SK-N-MC (cell line): Measurements from ENCODE around the gene SNRNP48.

Source experiments
- DNase-seq: peaks from one replicate; pipeline ENCODE4 v3.0.0-alpha.2; 2011; ENCODE audit warnings: low read depth, low spot score
- H3K27ac ChIP-seq: fragments of 200-600 bp; sonication (generic); 2 replicates; pipeline ENCODE4 v1.5.1; 2016; ENCODE audit warnings: mixed run types
- H3K36me3 ChIP-seq: fragments of 200-600 bp; sonication (generic); 2 replicates; pipeline ENCODE4 v1.6.1; 2017; ENCODE audit warnings: antibody characterized with exemption, low read length, mixed read lengths; ENCODE audit not compliant: insufficient read depth
- H3K4me3 ChIP-seq: fragments of 200-600 bp; sonication (generic); 2 replicates; pipeline ENCODE4 v1.5.1; 2016
- H3K9ac ChIP-seq: fragments of 200-600 bp; sonication (generic); 2 replicates; pipeline ENCODE4 v1.8.0; 2017; ENCODE audit warnings: mixed run types, mixed read lengths; ENCODE audit not compliant: insufficient read length
- H3K9me3 ChIP-seq: fragments of 200-600 bp; sonication (generic); 2 replicates; pipeline ENCODE4 v1.6.1; 2017; ENCODE audit warnings: low read depth, mild to moderate bottlenecking, antibody characterized with exemption, low read length, moderate library complexity, mixed read lengths
- EZH2 ChIP-seq: fragments of 200-600 bp; sonication (generic); IDR thresholded peaks from one replicate; pipeline ENCODE4 v1.6.1; 2017; ENCODE audit warnings: antibody characterized with exemption
- FOXP2 ChIP-seq: optimal IDR thresholded peaks from 2 replicates; pipeline ENCODE3; 2011; ENCODE audit warnings: mild to moderate bottlenecking, moderate library complexity; ENCODE audit not compliant: insufficient read depth; ENCODE audit errors: extremely low read length, control extremely low read depth
- POLR2AphosphoS5 ChIP-seq: IDR thresholded peaks from 2 replicates; pipeline ENCODE4 v1.6.1; 2012; ENCODE audit warnings: mild to moderate bottlenecking, low read depth, low read length, borderline replicate concordance

Gene SNRNP48

DNA sequence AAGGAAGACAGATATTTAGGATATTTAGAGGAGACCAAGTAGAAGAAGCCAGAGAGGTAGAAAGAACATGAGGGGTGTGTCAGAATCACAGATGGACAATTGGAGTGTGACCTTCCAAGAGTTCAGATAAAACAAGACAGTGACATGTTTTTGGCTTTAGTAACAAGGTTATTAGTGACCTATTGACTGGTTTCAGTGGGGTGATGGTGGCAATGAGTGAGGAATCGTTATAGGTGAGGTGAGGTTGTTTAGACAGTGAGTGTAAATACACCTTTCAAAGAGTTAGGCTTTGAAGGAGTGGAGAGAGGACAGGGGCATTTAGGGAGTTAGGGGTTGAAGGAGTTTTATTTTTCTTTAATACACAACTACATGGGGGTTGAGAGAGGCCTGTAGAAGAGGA, 3.2 kb downstream of the SNRNP48 start:
- no peak overlapping the region for H3K27ac ChIP-seq
- H3K9ac ChIP-seq = no peak overlapping the region
- peaks cover 50% of the 10 kb centered on the region for H3K36me3 ChIP-seq
- TF ChIP-seq FOXP2 (no peak), POLR2AphosphoS5 (no peak), EZH2 (no peak)
- no peak overlapping the region for H3K4me3 ChIP-seq
- DNase-seq = no peak
- no peaks in the 10 kb centered on the region for H3K9me3 ChIP-seq

DNA sequence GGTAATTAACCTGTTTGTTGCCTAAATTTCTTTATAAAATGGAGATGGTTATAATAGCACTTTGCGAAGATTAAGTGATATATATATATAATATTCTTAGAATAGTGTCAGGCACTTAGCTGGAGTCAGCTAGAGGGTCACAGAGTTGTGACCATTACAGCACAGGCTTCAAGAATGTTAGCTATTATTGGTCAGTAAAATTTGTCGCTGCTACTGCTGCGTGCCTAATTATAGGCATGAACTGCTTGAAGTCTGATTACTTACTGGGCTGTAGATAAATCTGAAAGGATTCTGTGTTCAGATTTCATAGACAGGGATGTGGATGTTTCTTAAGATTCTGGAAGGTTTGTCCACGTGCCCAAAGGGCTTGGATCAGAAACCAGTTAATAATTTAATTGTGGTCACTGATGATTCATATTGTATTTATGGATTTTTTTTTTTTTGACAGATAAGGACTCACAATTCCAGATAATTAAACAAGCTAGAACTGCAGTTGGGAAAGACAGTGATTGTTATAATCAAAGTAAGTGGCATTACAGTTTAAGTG, 4.7 kb downstream of the SNRNP48 start:
- Histone ChIP-seq H3K36me3 (peaks cover 64% of the 10 kb centered on the region), H3K9ac (no peak overlapping the region), H3K9me3 (no peaks in the 10 kb centered on the region), H3K27ac (no peak overlapping the region), H3K4me3 (no peak overlapping the region)
- no peak for TF ChIP-seq POLR2AphosphoS5
- no peak for TF ChIP-seq EZH2
- no peak for TF ChIP-seq FOXP2
- DNase-seq = no peak

DNA sequence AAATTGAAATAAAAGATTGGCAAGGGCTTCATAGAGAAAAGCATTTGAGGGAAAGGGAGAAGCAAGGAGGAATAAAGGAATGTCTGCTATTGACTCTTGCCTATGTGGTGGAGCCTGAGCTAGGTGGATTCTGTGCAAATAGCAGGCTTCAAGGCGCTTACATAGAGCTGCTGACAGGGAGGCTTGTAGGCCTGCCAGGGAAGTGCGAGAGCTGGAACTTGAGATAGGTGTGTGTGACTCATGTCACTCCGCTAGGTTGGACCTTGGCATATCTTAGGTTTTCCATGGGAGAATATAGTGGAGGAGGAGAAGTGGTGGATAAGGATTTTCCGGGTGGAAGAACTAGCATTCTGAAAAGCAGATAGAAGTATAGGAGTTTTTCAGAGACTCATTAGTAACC, 14.0 kb downstream of the SNRNP48 start:
- Histone ChIP-seq H3K9ac (no peak overlapping the region), H3K27ac (no peak overlapping the region), H3K36me3 (peaks cover 98% of the 10 kb centered on the region), H3K9me3 (no peaks in the 10 kb centered on the region), H3K4me3 (no peak overlapping the region)
- DNase-seq = no peak
- TF ChIP-seq FOXP2 (no peak), POLR2AphosphoS5 (no peak), EZH2 (no peak)

DNA sequence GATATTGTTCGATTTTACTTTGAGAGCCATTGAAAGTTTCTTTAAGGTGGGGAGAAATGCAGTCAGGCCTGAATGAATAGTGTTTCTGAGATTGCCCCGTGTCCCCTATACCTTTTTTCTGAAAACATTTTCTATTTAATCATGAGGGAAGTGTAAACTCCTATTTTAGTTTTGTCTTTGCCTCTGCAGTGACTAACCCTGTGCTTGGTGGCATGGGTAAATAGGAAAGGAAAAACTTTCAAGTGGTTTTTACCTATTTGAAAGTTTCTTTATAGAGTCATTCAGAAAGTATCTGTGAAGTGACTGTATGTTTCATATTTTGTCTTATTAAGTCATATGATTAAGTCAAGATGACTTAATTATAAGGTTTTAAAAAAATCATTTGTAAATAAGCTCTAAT, 14.5 kb downstream of the SNRNP48 start:
- Histone ChIP-seq H3K9me3 (no peaks in the 10 kb centered on the region), H3K4me3 (no peak overlapping the region), H3K27ac (no peak overlapping the region), H3K9ac (no peak overlapping the region), H3K36me3 (peaks cover 98% of the 10 kb centered on the region)
- DNase-seq = no peak
- TF ChIP-seq POLR2AphosphoS5 (no peak), EZH2 (no peak), FOXP2 (no peak)

DNA sequence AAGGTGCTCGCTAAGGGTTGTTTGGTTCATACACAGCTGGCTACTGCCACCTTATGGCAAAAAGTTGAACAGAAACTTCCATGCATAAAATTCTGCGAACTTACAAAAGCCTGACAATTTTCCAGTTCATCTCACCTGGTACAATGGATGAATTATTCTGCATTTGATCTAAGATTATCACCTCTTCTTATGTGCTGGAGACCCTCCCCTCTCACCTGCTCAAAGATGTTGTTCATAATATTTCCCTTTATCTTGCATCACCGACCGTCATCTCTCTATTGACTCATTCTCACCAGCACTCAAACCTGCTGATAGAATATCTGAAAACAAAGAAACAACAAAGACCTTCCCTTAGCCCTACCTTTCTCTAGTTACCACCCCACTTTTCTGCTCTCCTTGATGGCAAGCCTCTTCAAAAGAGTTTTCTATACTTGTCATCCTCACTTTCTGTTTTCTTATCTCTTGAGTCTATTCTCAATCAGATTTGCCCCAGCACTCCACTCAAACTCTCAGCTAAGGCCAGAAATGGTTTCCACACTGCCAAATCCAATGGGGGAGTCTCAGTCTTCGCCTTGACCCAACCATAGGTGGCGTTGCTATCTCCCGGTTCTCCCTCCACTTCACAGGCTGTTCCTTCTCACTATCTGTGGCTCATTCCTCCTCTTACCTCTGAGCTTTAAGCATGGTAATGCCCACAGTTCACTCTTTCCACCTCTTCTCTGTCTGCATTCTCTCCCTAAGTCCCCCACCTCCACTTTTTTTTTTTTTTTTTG, 25.8 kb downstream of the SNRNP48 start:
- peak overlapping the region; percentile 37; the same call in 1 of the 2 replicates for H3K27ac ChIP-seq
- H3K36me3 ChIP-seq = peaks cover 16% of the 10 kb centered on the region
- DNase-seq = peak; percentile 66
- TF ChIP-seq POLR2AphosphoS5 (0 out of 2 replicates have a peak, but pooled peaks have one; percentile 7), EZH2 (no peak)
- no peak overlapping the region for H3K9ac ChIP-seq
- no peaks in the 10 kb centered on the region for H3K9me3 ChIP-seq
- no peak overlapping the region for H3K4me3 ChIP-seq

DNA sequence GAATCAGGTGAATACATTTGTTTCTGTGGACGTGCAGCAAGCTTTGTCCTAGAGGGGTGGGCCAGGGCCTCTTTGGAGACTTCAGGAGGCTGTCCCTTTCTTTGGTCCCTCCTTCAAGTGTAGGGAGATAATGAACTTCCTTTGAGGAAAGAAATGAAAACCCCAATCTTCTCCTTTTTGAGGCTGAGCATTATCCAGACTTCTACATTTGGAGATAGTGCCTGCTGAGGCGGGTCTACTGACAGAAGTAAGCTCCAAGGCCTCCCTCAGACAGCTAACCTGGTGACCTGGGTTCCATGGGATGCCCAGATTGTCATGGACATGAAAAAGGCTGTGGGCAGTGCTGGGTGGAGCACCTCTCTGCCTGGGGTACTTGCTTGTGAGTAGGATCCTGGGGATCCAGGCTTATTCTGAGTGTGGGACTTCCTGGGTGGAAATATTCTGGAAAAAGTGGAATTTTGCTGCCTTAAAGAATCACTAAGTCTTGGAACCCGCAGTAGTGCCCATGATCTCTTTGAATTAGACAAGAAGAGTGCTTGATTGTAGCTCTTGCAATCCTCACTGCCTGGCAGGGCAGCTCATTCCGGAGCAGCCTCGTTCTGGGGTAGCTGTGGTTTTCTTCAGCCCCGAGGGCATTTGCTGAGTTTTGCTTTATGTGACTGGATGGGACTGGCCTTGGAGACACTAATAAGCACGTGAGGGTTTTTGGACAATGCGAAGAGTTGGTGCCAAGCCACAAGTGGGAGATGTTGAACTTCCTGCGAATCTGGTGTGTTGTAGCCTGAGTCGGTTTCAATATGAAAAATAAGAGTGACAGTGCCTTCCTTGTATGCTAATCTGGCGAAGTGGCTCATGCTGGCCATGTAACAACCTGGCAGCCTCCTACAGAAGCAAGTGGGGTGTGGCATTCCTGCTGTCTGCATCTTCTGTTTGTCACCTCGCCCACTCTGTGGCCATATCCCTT, 28.1 kb downstream of the SNRNP48 start:
- Histone ChIP-seq H3K36me3 (no peaks in the 10 kb centered on the region; the same call in 1 of the 2 replicates), H3K27ac (peak overlapping the region; percentile 7; the same call in 1 of the 2 replicates), H3K9me3 (no peaks in the 10 kb centered on the region), H3K4me3 (peak overlapping the region; percentile 31), H3K9ac (no peak overlapping the region)
- TF ChIP-seq POLR2AphosphoS5 = no peak
- TF ChIP-seq FOXP2 = no peak
- no peak for TF ChIP-seq EZH2
- DNase-seq = peak; percentile 66

DNA sequence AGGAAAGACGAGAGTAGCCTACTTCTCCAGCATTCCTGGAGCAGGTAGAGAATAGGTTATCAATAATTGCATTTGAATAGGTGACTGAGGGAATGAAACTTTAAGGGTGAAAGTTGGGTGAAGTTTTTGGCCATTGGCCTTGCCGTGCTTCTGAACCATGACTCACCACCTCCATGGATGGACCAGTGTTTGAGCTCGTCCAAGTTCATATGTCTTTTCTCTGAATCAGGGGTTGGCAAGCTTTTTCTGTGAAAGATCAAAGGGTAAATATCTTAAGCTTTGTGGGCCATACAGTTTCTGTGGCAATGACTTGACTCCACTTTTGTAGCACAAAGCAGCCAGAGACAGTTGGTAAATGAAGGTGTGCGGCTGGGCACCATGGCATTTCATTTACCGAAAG, 31.8 kb downstream of the SNRNP48 start:
- TF ChIP-seq FOXP2 = no peak
- no peak for TF ChIP-seq EZH2
- TF ChIP-seq POLR2AphosphoS5 = no peak
- no peak overlapping the region for H3K27ac ChIP-seq

More for the DNA sequence above, 31.8 kb downstream of the SNRNP48 start:
- no peak for DNase-seq
- Histone ChIP-seq H3K9me3 (no peaks in the 10 kb centered on the region), H3K9ac (no peak overlapping the region), H3K36me3 (no peaks in the 10 kb centered on the region), H3K4me3 (no peak overlapping the region)
